HEK293T (cell line): ENCODE data around the gene PTPRO.

Source experiments
- CTCF ChIA-PET: fragments of 350-600 bp; formaldehyde crosslinking; extraction: SDS; loops from one replicate; lab custom pipeline; 2021; ENCODE audit warnings: antibody characterized with exemption, inconsistent platforms; lab: Yijun Ruan, JAX
- POLR2A ChIA-PET: fragments of 350-600 bp; formaldehyde crosslinking; extraction: SDS; loops from one replicate; lab custom pipeline; 2020; ENCODE audit warnings: antibody characterized with exemption, inconsistent platforms; lab: Yijun Ruan, JAX
- DNase-seq: peaks from one replicate; pipeline ENCODE4 v3.0.0; 2012; ENCODE audit warnings: mixed read lengths; ENCODE audit errors: extremely low spot score
- ARNT ChIP-seq: fragments of 450-650 bp; IDR thresholded peaks from 2 replicates; pipeline ENCODE4 v1.6.1; 2017; ENCODE audit warnings: mild to moderate bottlenecking
- BHLHE40 ChIP-seq: fragments of 450-650 bp; IDR thresholded peaks from 2 replicates; pipeline ENCODE4 v1.6.1; 2016; ENCODE audit warnings: mild to moderate bottlenecking, moderate library complexity, borderline replicate concordance
- CTBP1 ChIP-seq: fragments of 450-650 bp; IDR thresholded peaks from 2 replicates; pipeline ENCODE4 v1.6.1; 2016; ENCODE audit warnings: borderline replicate concordance
- ELF4 ChIP-seq: fragments of 450-650 bp; IDR thresholded peaks from 2 replicates; pipeline ENCODE4 v1.6.1; 2017; ENCODE audit warnings: antibody characterized with exemption
- FOXA1 ChIP-seq: fragments of 450-650 bp; IDR thresholded peaks from 2 replicates; pipeline ENCODE4 v1.6.1; 2016; ENCODE audit warnings: mild to moderate bottlenecking
- FOXK2 ChIP-seq: fragments of 450-650 bp; IDR thresholded peaks from 2 replicates; pipeline ENCODE4 v1.6.1; 2016; ENCODE audit warnings: mild to moderate bottlenecking
- FOXM1 ChIP-seq: fragments of 450-650 bp; IDR thresholded peaks from 2 replicates; pipeline ENCODE4 v1.6.1; 2017; ENCODE audit warnings: mild to moderate bottlenecking, borderline replicate concordance
- HDGF ChIP-seq: fragments of 450-650 bp; IDR thresholded peaks from 2 replicates; pipeline ENCODE4 v1.6.1; 2017; ENCODE audit warnings: antibody characterized with exemption, borderline replicate concordance
- L3MBTL2 ChIP-seq: fragments of 450-650 bp; conservative IDR thresholded peaks from 2 replicates; pipeline ENCODE4 v1.6.1; 2016; ENCODE audit warnings: mild to moderate bottlenecking
- LEF1 ChIP-seq: fragments of 450-650 bp; IDR thresholded peaks from 2 replicates; pipeline ENCODE4 v1.6.1; 2017; ENCODE audit warnings: mild to moderate bottlenecking, borderline replicate concordance
- NFRKB ChIP-seq: fragments of 450-650 bp; IDR thresholded peaks from 2 replicates; pipeline ENCODE4 v1.6.1; 2016; ENCODE audit warnings: mild to moderate bottlenecking, moderate library complexity
- SP1 ChIP-seq: fragments of 450-650 bp; IDR thresholded peaks from 2 replicates; pipeline ENCODE4 v1.6.1; 2017
- SUZ12 ChIP-seq: fragments of 450-650 bp; IDR thresholded peaks from 2 replicates; pipeline ENCODE4 v1.6.1; 2016; ENCODE audit warnings: mild to moderate bottlenecking
- TARDBP ChIP-seq: fragments of 450-650 bp; IDR thresholded peaks from 2 replicates; pipeline ENCODE4 v1.6.1; 2016
- ZNF384 ChIP-seq: fragments of 450-650 bp; IDR thresholded peaks from 2 replicates; pipeline ENCODE4 v1.6.1; 2016
- TF ChIP-seq, protein P1 (sequence below): fragments of 450-650 bp; IDR thresholded peaks from 2 replicates; pipeline ENCODE4 v1.6.1; 2016

PTPRO gene

DNA sequence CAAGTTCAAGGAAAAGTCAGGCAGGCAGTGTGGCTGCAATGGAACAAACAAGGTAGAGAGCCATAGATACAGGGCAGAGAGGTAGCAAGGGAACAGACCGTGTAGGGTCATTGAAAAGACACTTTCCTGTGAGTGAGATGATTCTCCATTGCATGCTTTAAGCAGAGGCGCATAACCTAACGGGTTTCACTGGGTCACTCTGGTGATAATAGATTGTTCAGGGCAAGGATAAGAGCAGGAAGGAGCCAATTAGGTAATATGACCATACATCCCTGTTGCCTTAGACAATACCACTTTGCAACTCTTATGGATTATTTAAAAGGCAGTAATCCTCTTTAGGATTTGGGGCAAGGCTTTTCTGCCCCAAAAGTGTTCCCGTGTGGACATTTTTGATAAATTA is 214.1 kb downstream of the PTPRO start:
- ChIA-PET CTCF (interaction anchor here (1.4 to 2.3 kb wide), 2 partner anchors 48 kb away, joined by 3 to 21 read pairs; no protein-coding TSS in a partner anchor), POLR2A (interaction anchor here (1.4 kb wide), 1 partner anchor 48 kb away, joined by 4 read pairs; no protein-coding TSS in a partner anchor)
- no peak for TF ChIP-seq FOXM1
- no peak for TF ChIP-seq L3MBTL2
- no peak for TF ChIP-seq LEF1
- no peak for TF ChIP-seq BHLHE40
- no peak for TF ChIP-seq ELF4
- no peak for TF ChIP-seq SP1
- TF ChIP-seq ARNT, result no peak
- no peak for TF ChIP-seq SUZ12
- TF ChIP-seq FOXA1, result no peak
- no peak for TF ChIP-seq ZNF384
- TF ChIP-seq HDGF, result no peak
- TF ChIP-seq CTBP1, result no peak
- no peak for TF ChIP-seq NFRKB
- TF ChIP-seq TARDBP, result no peak
- TF ChIP-seq, protein P1, sequence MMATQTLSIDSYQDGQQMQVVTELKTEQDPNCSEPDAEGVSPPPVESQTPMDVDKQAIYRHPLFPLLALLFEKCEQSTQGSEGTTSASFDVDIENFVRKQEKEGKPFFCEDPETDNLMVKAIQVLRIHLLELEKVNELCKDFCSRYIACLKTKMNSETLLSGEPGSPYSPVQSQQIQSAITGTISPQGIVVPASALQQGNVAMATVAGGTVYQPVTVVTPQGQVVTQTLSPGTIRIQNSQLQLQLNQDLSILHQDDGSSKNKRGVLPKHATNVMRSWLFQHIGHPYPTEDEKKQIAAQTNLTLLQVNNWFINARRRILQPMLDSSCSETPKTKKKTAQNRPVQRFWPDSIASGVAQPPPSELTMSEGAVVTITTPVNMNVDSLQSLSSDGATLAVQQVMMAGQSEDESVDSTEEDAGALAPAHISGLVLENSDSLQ, result no peak
- TF ChIP-seq FOXK2, result no peak
- no peak for DNase-seq

- POLR2A ChIA-PET, result no interaction called here
- TF ChIP-seq L3MBTL2 (no peak), LEF1 (no peak), ARNT (no peak), CTBP1 (no peak), BHLHE40 (no peak), HDGF (no peak), NFRKB (no peak), FOXM1 (no peak), ZNF384 (no peak), SUZ12 (no peak), ELF4 (no peak), FOXK2 (no peak), SP1 (no peak)
- TF ChIP-seq, protein P1, result no peak
- CTCF ChIA-PET, result no interaction called here
- DNase-seq, result no peak
Observed at GRCh38 chr12:15538881-15539280, 216.6 kb downstream of the PTPRO start.

DNA sequence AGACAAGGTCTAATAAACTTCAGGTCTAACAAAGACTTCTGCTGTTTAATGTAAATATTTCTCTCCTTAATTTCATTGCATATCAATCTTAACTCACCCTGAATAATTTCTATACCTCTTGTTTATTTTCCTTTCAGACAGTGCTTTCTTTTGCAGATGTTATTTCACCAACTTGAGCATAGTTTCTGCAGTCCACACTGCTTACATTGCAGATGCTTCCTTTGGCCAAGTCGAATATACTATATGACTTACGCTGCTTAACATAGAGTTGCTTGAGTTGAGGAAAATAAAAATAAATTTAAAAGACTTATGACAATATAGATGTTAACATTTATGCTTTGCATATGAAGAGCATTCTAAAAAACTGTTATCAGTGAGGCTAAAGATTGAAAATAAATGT is 217.7 kb downstream of the PTPRO start:
- no peak for DNase-seq
- TF ChIP-seq SP1 (no peak), TARDBP (no peak), ELF4 (no peak), ZNF384 (no peak), ARNT (no peak), NFRKB (no peak), FOXM1 (no peak), HDGF (no peak), LEF1 (no peak), SUZ12 (no peak), BHLHE40 (no peak)
- TF ChIP-seq, protein P1, result no peak
- POLR2A ChIA-PET, result no interaction called here
- CTCF ChIA-PET, result interaction anchor here (1.0 kb wide), 1 partner anchor 45 kb away, joined by 3 read pairs; no protein-coding TSS in a partner anchor

DNA sequence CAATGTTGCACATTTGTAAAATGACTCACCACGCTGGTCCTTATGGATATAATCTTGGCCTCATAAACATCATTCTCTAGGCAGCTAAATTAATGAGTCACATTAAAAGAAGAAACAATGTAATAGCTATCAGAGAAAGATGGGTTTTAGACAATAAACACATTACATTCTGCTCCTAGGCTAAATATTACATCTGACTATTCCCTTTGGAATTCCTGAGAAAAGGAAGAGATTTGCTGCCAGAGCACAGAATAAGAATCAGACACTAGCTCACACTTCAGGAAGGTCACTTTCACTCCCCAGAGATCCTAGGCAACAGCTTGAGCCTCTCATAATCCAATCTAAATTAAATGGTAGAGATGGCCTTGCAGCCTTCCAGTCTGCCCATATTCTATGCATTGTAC is 218.2 kb downstream of the PTPRO start:
- ChIA-PET POLR2A (no interaction called here), CTCF (interaction anchor here (1.0 to 1.3 kb wide), 2 partner anchors 8 to 44 kb away, joined by 3 read pairs; no protein-coding TSS in a partner anchor)
- DNase-seq, result no peak
- TF ChIP-seq ARNT, result no peak
- no peak for TF ChIP-seq HDGF
- TF ChIP-seq CTBP1, result no peak
- no peak for TF ChIP-seq L3MBTL2
- no peak for TF ChIP-seq LEF1
- no peak for TF ChIP-seq BHLHE40
- TF ChIP-seq TARDBP, result no peak
- no peak for TF ChIP-seq FOXK2
- no peak for TF ChIP-seq ELF4
- TF ChIP-seq SUZ12, result no peak
- no peak for TF ChIP-seq FOXM1
- TF ChIP-seq, protein P1, result no peak
- no peak for TF ChIP-seq SP1
- TF ChIP-seq NFRKB, result no peak
- TF ChIP-seq FOXA1, result no peak
- no peak for TF ChIP-seq ZNF384

- ChIA-PET CTCF (interaction anchor here (1.1 kb wide), 1 partner anchor 10 kb away, joined by 3 read pairs; no protein-coding TSS in a partner anchor), POLR2A (no interaction called here)
- TF ChIP-seq NFRKB (no peak), LEF1 (no peak), ARNT (no peak), SUZ12 (no peak), FOXM1 (no peak), TARDBP (no peak)
- no peak for DNase-seq
Observed at GRCh38 chr12:15541996-15542631, 219.8 kb downstream of the PTPRO start.
